Sigmoid colon (tissue), 7 donors: Measurements from ENCODE around the gene MEGF6. TPM values are rescaled to one million over a fixed set of nuclear protein-coding genes. Genes with fewer than 3 reads are reported as not detected.

Experiments
- DNase-seq: peaks from one replicate; pipeline ENCODE4 v3.0.0-alpha.2; 2019
- H3K27ac ChIP-seq, 4 donors: fragments of 200-600 bp; sonication (generic); one replicate each; pipeline ENCODE4 v1.5.1; 2016 to 2019; ENCODE audit warnings: mild to moderate bottlenecking in 1 of 4
- H3K27me3 ChIP-seq, 3 donors: fragments of 200-600 bp; sonication (generic); one replicate each; pipeline ENCODE4 v1.5.1; 2019; ENCODE audit warnings: mild to moderate bottlenecking in 1 of 3
- H3K36me3 ChIP-seq, 4 donors: fragments of 200-600 bp; sonication (generic); one replicate each; pipeline ENCODE4 v1.5.1; 2016 to 2019
- H3K4me1 ChIP-seq, 4 donors: fragments of 200-600 bp; sonication (generic); one replicate each; pipeline ENCODE4 v1.5.1; 2017 to 2019
- H3K4me3 ChIP-seq, 4 donors: fragments of 200-600 bp; sonication (generic); one replicate each; pipeline ENCODE4 v1.5.1; 2017 to 2019; ENCODE audit warnings: mild to moderate bottlenecking in 2 of 4, moderate library complexity in 1 of 4
- H3K9me3 ChIP-seq, 4 donors: fragments of 200-600 bp in 3 of 4; sonication (generic) in 3 of 4; one replicate each; pipeline versions ENCODE4 v1.5.1 to v1.6.1; 2013 to 2019
- EP300 ChIP-seq, 4 donors: sonication (generic); formaldehyde crosslinking; IDR thresholded peaks; one replicate each; pipeline ENCODE4 v1.6.1; 2017; ENCODE audit warnings: antibody characterized with exemption in 4 of 4
- POLR2A ChIP-seq, 2 donors: fragments of 450-650 bp; IDR thresholded peaks; one replicate each; pipeline ENCODE4 v1.6.1; 2016; ENCODE audit warnings: antibody characterized with exemption in 2 of 2, mild to moderate bottlenecking in 2 of 2, moderate library complexity in 2 of 2
- POLR2AphosphoS5 ChIP-seq, 4 donors: sonication (generic); formaldehyde crosslinking; IDR thresholded peaks; one replicate each; pipeline ENCODE4 v1.6.1; 2017; ENCODE audit warnings: antibody characterized with exemption in 4 of 4
- WGBS, 2 donors: extraction: QIAGEN DNeasy Blood & Tissue Kit; methylation state at CpG; one replicate each; pipeline ENCODE4 v1.1.7; 2013; 5-methylcytosine and 5-hydroxymethylcytosine counted together
- intact Hi-C: fragments of 100-400 bp; cut with DNase I; formaldehyde crosslinking; loops from one replicate; pipeline ENCODE4 v1.15.1; 2023
- polyA plus RNA-seq, 3 donors: library from polyadenylated mRNA; stranded (reverse); fragments of 200-250 nt; gene quantifications; one replicate each; pipeline ENCODE4 v1.2.3, GENCODE V29; 2013
- total RNA-seq, 4 donors: library from RNA; depleted of rRNA; stranded (reverse); fragments of >200 nt; gene quantifications; one replicate each; pipeline ENCODE4 v1.1.0, GENCODE V29; 2016
- TF ChIP-seq, protein P1 (sequence below), 4 experiments: fragments of 450-650 bp in 3 of 4; fragments of 200-600 bp in 1 of 4; IDR thresholded peaks; one replicate each; pipeline ENCODE4 v1.5.1; 2016 to 2019; ENCODE audit warnings: antibody characterized with exemption in 4 of 4, mild to moderate bottlenecking in 3 of 4, moderate library complexity in 2 of 4
- donor health status: healthy with polysubstance abuse.
- donor health status: Bipolar disorder and iron deficiency.
- donor health status: healthy.

Gene MEGF6
- total and polyA plus RNA-seq, 7 donors, result 2.4 to 31.9 (median 7.8) TPM; not detected in 1

GRCh38 chr1:3645247-3645646 lies 33.9 kb upstream of the MEGF6 start:
- Histone ChIP-seq H3K36me3 (peaks cover 0 to 53% (median 7%) of the 10 kb centered on the region in 4 donors), H3K4me1 (peaks cover 0 to 12% (median 11%) of the 10 kb centered on the region in 4 donors), H3K4me3 (no peak overlapping the region), H3K27ac (no peak overlapping the region), H3K27me3 (no peaks in the 10 kb centered on the region), H3K9me3 (no peaks in the 10 kb centered on the region)
- intact Hi-C loops, result no loop called here
- TF ChIP-seq, protein P1, sequence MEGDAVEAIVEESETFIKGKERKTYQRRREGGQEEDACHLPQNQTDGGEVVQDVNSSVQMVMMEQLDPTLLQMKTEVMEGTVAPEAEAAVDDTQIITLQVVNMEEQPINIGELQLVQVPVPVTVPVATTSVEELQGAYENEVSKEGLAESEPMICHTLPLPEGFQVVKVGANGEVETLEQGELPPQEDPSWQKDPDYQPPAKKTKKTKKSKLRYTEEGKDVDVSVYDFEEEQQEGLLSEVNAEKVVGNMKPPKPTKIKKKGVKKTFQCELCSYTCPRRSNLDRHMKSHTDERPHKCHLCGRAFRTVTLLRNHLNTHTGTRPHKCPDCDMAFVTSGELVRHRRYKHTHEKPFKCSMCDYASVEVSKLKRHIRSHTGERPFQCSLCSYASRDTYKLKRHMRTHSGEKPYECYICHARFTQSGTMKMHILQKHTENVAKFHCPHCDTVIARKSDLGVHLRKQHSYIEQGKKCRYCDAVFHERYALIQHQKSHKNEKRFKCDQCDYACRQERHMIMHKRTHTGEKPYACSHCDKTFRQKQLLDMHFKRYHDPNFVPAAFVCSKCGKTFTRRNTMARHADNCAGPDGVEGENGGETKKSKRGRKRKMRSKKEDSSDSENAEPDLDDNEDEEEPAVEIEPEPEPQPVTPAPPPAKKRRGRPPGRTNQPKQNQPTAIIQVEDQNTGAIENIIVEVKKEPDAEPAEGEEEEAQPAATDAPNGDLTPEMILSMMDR (IDR thresholded peaks at IDR 0.05), result no peak
- TF ChIP-seq POLR2AphosphoS5 (IDR thresholded peaks at IDR 0.05) (no peak), POLR2A (IDR thresholded peaks at IDR 0.05) (no peak), EP300 (IDR thresholded peaks at IDR 0.05) (no peak)
- WGBS, 2 donors, result 97% methylated on average over 43 of the region's 43 CpGs
- no peak for DNase-seq

DNA sequence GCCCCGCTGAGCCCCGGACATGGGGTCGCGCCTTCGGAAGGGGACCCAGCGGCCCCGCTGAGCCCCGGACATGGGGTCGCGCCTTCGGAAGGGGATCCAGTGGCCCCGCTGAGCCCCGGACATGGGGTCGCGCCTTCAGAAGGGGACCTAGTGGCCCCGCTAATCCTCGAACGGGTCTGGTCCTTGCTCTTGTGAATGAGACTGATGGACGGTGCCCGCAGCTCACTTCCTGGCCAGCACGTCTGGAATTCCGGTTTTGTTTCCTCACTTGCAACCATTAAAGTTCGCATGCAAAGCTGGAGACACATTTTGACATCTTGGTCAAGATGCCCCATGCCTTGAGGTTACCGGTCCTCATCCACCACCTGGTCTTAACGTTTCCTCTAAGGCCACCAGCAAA lies 33.0 kb upstream of the MEGF6 start:
- DNase-seq, result no peak
- Histone ChIP-seq H3K4me3 (no peak overlapping the region), H3K27me3 (no peaks in the 10 kb centered on the region), H3K4me1 (peaks cover 0 to 6% (median 5%) of the 10 kb centered on the region in 4 donors), H3K27ac (no peak overlapping the region), H3K9me3 (no peaks in the 10 kb centered on the region), H3K36me3 (peaks cover 0 to 62% (median 7%) of the 10 kb centered on the region in 4 donors)
- 94 to 95% methylated on average over 20 to 24 of the region's 25 CpGs for WGBS, 2 donors
- intact Hi-C loops, result no loop called here
- no peak for TF ChIP-seq EP300 (IDR thresholded peaks at IDR 0.05)
- no peak for TF ChIP-seq POLR2AphosphoS5 (IDR thresholded peaks at IDR 0.05)
- TF ChIP-seq, protein P1 (IDR thresholded peaks at IDR 0.05), result no peak
- TF ChIP-seq POLR2A (IDR thresholded peaks at IDR 0.05), result no peak

- no peak for DNase-seq
- no peaks in the 10 kb centered on the region for H3K27me3 ChIP-seq
- intact Hi-C loops, result no loop called here
- no peaks in the 10 kb centered on the region for H3K9me3 ChIP-seq
- TF ChIP-seq POLR2A (IDR thresholded peaks at IDR 0.05), result no peak
- TF ChIP-seq EP300 (IDR thresholded peaks at IDR 0.05), result no peak
- TF ChIP-seq, protein P1 (IDR thresholded peaks at IDR 0.05), result no peak
- TF ChIP-seq POLR2AphosphoS5 (IDR thresholded peaks at IDR 0.05), result no peak
- no peaks in the 10 kb centered on the region for H3K4me1 ChIP-seq
- peaks cover 0 to 68% (median 12%) of the 10 kb centered on the region in 4 donors for H3K36me3 ChIP-seq
- no peak overlapping the region for H3K27ac ChIP-seq
- H3K4me3 ChIP-seq, result no peak overlapping the region
- 94 to 95% methylated on average over 43 of the region's 43 CpGs for WGBS, 2 donors
These were observed 31.8 kb upstream of the MEGF6 start for GRCh38 chr1:3642919-3643675.

- H3K9me3 ChIP-seq, result no peaks in the 10 kb centered on the region
- no peaks in the 10 kb centered on the region for H3K4me1 ChIP-seq
- H3K27me3 ChIP-seq, result no peaks in the 10 kb centered on the region
- H3K36me3 ChIP-seq, result peaks cover 10 to 75% (median 20%) of the 10 kb centered on the region in 4 donors
- intact Hi-C loops, result no loop called here
- no peak overlapping the region for H3K4me3 ChIP-seq
- 96 to 97% methylated on average over 11 of the region's 11 CpGs for WGBS, 2 donors
- H3K27ac ChIP-seq, result no peak overlapping the region
- TF ChIP-seq, protein P1 (IDR thresholded peaks at IDR 0.05), result no peak
- TF ChIP-seq EP300 (IDR thresholded peaks at IDR 0.05) (no peak), POLR2A (IDR thresholded peaks at IDR 0.05) (no peak), POLR2AphosphoS5 (IDR thresholded peaks at IDR 0.05) (no peak)
- DNase-seq, result no peak
These were observed 30.5 kb upstream of the MEGF6 start for GRCh38 chr1:3641816-3642215.
